Thoracic aorta (tissue), 2 donors: Measurements from ENCODE around the gene JAKMIP1. TPM values are rescaled to one million over a fixed set of nuclear protein-coding genes. Genes with fewer than 3 reads are reported as not detected.

Experiments used
- ATAC-seq: fragments of 150-250 bp; one replicate; pipeline ENCODE4 v1.8.0; 2017; ENCODE audit warnings: low read depth; ENCODE audit not compliant: insufficient number of reproducible peaks, low FRiP score
- DNase-seq: peaks from one replicate; pipeline ENCODE4 v3.0.0-alpha.2; 2020; ENCODE audit warnings: low spot score
- H3K27ac ChIP-seq, 2 donors: fragments of 200-600 bp; sonication (generic); 1 replicate in 1 of 2; 2 replicates in 1 of 2; pipeline ENCODE4 v1.5.1; 2016; ENCODE audit warnings: mild to moderate bottlenecking in 2 of 2, moderate library complexity in 2 of 2
- H3K27me3 ChIP-seq: fragments of 200-600 bp; sonication (generic); replicated peaks from 2 replicates; pipeline ENCODE4 v1.6.0; 2016; ENCODE audit warnings: mild to moderate bottlenecking; ENCODE audit not compliant: insufficient read depth
- H3K36me3 ChIP-seq: fragments of 200-600 bp; sonication (generic); one replicate; pipeline ENCODE4 v1.5.1; 2016
- H3K4me1 ChIP-seq, 2 donors: fragments of 200-600 bp; sonication (generic); 1 replicate in 1 of 2; 2 replicates in 1 of 2; pipeline versions ENCODE4 v1.5.1 to v1.6.0; 2016; ENCODE audit warnings: low read depth in 2 of 2, mild to moderate bottlenecking in 1 of 2; ENCODE audit not compliant: control insufficient read depth in 1 of 2
- H3K4me3 ChIP-seq: fragments of 200-600 bp; sonication (generic); 2 replicates; pipeline ENCODE4 v1.5.1; 2016; ENCODE audit warnings: mild to moderate bottlenecking
- H3K9me3 ChIP-seq: fragments of 200-600 bp; sonication (generic); 2 replicates; pipeline ENCODE4 v1.5.1; 2016
- CTCF ChIP-seq: fragments of 200-600 bp; sonication (generic); IDR thresholded peaks from one replicate; pipeline ENCODE4 v1.5.1; 2019; ENCODE audit warnings: antibody characterized with exemption
- total RNA-seq, 2 donors: library from RNA; depleted of rRNA; stranded (reverse); fragments of >200 nt; gene quantifications; one replicate each; pipeline versions ENCODE4 v1.1.0 to v1.2.3, GENCODE V29; 2016

The JAKMIP1 gene
- total RNA-seq, 2 donors from 2014 or later: 0.28 to 0.81 TPM

GRCh38 chr4:6104541-6105130 is 95.7 kb downstream of the JAKMIP1 start:
- DNase-seq: no peak
- Histone ChIP-seq H3K9me3 (no peaks in the 10 kb centered on the region), H3K27ac (no peak overlapping the region), H3K4me3 (no peak overlapping the region), H3K36me3 (no peaks in the 10 kb centered on the region), H3K27me3 (no peaks in the 10 kb centered on the region), H3K4me1 (no peaks in the 10 kb centered on the region)
- TF ChIP-seq CTCF: no peak
- ATAC-seq: no peak

DNA sequence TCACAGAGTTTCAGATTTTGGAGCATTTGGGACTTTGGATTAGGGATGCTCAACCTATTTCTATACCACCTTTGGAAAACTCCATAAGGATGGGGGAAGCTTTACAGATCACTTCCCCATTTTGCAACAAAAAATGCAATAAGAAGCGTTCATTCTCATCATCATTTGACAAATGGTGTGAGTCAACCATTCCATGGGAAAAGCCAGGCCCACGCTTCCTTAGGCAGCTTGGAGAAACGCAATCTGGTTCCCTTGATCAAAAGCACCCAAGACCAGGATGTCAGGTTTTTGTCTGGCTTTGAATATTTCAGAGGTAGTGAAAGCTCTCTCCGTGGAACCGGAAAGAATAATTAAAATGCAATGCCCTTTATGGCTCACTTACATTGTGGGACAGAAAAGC is 102.8 kb downstream of the JAKMIP1 start:
- ATAC-seq (no peak), DNase-seq (no peak)
- no peaks in the 10 kb centered on the region for H3K4me1 ChIP-seq
- no peak overlapping the region for H3K27ac ChIP-seq
- no peaks in the 10 kb centered on the region for H3K36me3 ChIP-seq
- no peak overlapping the region for H3K4me3 ChIP-seq
- H3K27me3 ChIP-seq: no peaks in the 10 kb centered on the region
- no peaks in the 10 kb centered on the region for H3K9me3 ChIP-seq
- no peak for TF ChIP-seq CTCF

DNA sequence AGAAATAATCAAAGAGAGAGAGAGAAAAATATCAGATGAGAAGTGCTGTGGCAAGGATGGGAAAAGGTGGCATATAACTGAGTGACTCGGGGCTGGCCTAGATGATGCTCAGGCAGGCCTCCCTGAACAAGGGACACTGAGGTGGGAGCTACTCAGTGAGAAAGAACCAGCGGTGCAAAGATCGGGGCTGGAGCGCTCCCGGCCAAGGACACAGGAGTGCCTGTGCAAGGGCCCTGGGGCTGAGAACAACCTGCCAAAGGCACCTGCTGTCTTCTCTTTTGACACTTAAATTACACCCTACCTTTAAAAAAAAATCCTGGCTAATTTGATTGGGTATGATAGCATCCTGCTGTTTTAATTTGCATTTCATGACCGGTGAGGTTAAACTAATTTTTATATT is 104.5 kb downstream of the JAKMIP1 start:
- H3K27me3 ChIP-seq: no peaks in the 10 kb centered on the region
- no peak overlapping the region for H3K4me3 ChIP-seq
- TF ChIP-seq CTCF: no peak
- H3K27ac ChIP-seq: no peak overlapping the region
- H3K36me3 ChIP-seq: no peaks in the 10 kb centered on the region
- DNase-seq (no peak), ATAC-seq (no peak)
- H3K9me3 ChIP-seq: no peaks in the 10 kb centered on the region
- H3K4me1 ChIP-seq: no peaks in the 10 kb centered on the region

DNA sequence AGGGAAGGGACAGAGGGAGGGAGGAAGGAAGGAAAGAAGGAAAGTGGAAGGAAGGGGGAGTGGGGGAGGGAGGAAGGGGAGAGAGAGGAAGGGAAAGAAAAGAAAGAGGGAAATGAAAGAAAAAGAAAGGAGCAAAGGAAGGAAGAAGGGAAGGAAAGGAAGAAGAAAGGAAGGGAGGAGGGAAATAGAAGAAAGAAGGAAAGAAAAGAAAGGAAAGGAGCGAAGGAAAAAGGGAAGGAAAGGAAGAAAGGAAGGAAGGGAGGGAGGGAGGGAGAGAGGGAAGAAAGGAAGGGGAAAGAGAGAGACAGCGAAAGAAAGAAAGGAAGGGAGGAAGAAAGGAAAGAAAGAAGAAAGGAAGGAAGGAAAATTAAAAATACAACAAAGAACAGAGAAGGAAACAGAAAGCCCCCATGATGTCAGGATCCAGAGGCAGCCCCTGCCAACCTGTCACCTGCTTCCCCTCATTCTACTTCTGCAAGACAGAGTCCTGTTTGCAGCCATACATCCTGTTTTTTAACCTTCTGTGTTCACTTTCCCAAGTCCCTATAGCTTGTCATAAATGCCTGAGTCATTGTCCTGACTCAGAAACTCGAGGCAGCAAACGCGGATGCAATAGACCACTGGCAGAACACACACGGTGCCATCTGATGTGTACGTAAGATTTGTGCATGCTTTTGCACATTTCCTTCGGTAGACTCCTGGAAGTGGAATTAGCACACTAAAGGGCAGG is 105.2 kb downstream of the JAKMIP1 start:
- no peak for TF ChIP-seq CTCF
- Histone ChIP-seq H3K36me3 (no peaks in the 10 kb centered on the region), H3K27ac (no peak overlapping the region), H3K4me3 (no peak overlapping the region), H3K4me1 (no peaks in the 10 kb centered on the region), H3K9me3 (no peaks in the 10 kb centered on the region), H3K27me3 (no peaks in the 10 kb centered on the region)
- DNase-seq (no peak), ATAC-seq (no peak)

DNA sequence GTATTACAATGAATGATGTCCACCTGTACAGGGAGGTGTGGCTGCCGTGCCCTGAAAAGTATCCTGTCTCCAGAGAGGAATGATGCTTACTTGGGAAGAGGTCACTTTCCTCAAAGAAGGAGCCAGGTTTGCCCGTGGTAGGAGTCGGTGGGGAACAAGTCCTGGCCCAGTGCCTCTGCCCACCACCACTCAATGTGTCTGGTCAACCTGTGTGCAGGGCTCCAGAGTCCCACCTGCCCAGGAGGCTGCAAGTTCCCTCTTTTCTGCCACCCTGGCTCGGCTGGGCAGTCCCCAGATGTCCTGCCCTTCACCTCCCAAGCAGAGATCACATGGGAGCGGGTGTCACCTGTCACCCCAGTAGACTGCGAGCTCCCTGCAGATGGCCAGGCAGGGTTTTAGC is 106.7 kb downstream of the JAKMIP1 start:
- no peak for TF ChIP-seq CTCF
- DNase-seq: no peak
- Histone ChIP-seq H3K4me3 (no peak overlapping the region), H3K9me3 (no peaks in the 10 kb centered on the region), H3K27me3 (no peaks in the 10 kb centered on the region), H3K36me3 (no peaks in the 10 kb centered on the region), H3K27ac (no peak overlapping the region), H3K4me1 (no peaks in the 10 kb centered on the region)
- ATAC-seq: no peak
